Tibial nerve (tissue), 4 donors: Measurements from ENCODE around the gene COX6A1. TPM values are rescaled to one million over a fixed set of nuclear protein-coding genes. Genes with fewer than 3 reads are reported as not detected.
"Not testable (repeated sequence)": the region's sequence is repeated elsewhere in the genome, so short reads cannot be mapped to it uniquely, and the experiment has no call there.

Experiments used
- DNase-seq, 2 donors: peaks; one replicate each; pipeline ENCODE4 v3.0.0-alpha.2; 2019; ENCODE audit warnings: low spot score in 2 of 2
- H3K27ac ChIP-seq, 4 donors: fragments of 200-600 bp; sonication (generic) in 3 of 4; one replicate each; pipeline ENCODE4 v1.5.1; 2017 to 2019; ENCODE audit warnings: mild to moderate bottlenecking in 1 of 4
- H3K27me3 ChIP-seq, 2 donors: fragments of 200-600 bp; sonication (generic) in 1 of 2; one replicate each; pipeline versions ENCODE4 v1.5.1 to v1.6.0; 2017 to 2019
- H3K36me3 ChIP-seq, 3 donors: fragments of 200-600 bp; sonication (generic); one replicate each; pipeline ENCODE4 v1.5.1; 2018 to 2019
- H3K4me1 ChIP-seq, 4 donors: fragments of 200-600 bp; sonication (generic) in 3 of 4; one replicate each; pipeline ENCODE4 v1.5.1; 2017 to 2019
- H3K4me3 ChIP-seq, 4 donors: fragments of 200-600 bp; sonication (generic) in 3 of 4; one replicate each; pipeline ENCODE4 v1.5.1; 2017 to 2019; ENCODE audit warnings: mild to moderate bottlenecking in 1 of 4, moderate library complexity in 1 of 4
- H3K9me3 ChIP-seq, 4 donors: fragments of 200-600 bp; sonication (generic) in 3 of 4; one replicate each; pipeline ENCODE4 v1.5.1; 2017 to 2019
- CTCF ChIP-seq, 5 experiments: fragments of 200-600 bp in 3 of 5; fragments of 450-650 bp in 2 of 5; sonication (generic) in 3 of 5; IDR thresholded peaks; one replicate each; pipeline ENCODE4 v1.5.1; 2016 to 2019; ENCODE audit warnings: antibody characterized with exemption in 5 of 5, mild to moderate bottlenecking in 3 of 5, moderate library complexity in 2 of 5
- EP300 ChIP-seq, 2 donors: sonication (generic); formaldehyde crosslinking; IDR thresholded peaks; one replicate each; pipeline ENCODE4 v1.6.1; 2017; ENCODE audit warnings: antibody characterized with exemption in 2 of 2, mild to moderate bottlenecking in 1 of 2
- POLR2A ChIP-seq, 2 donors: fragments of 450-650 bp; IDR thresholded peaks; one replicate each; pipeline ENCODE4 v1.6.1; 2017; ENCODE audit warnings: antibody characterized with exemption in 2 of 2, mild to moderate bottlenecking in 2 of 2, moderate library complexity in 2 of 2
- WGBS, 2 donors: methylation state at CpG; one replicate each; pipeline ENCODE4 v1.1.5; 2018; 5-methylcytosine and 5-hydroxymethylcytosine counted together
- total RNA-seq, 4 donors: library from RNA; depleted of rRNA; stranded (reverse); fragments of >200 nt; gene quantifications; one replicate each; pipeline ENCODE4 v1.1.0, GENCODE V29; 2016

The COX6A1 gene
- total RNA-seq, 4 donors from 2014 or later = 458 to 661 (median 570) TPM

GRCh38 chr12:120439646-120440247 is 1.8 kb downstream of the COX6A1 start:
- Histone ChIP-seq H3K27ac (no peak overlapping the region), H3K9me3 (no peaks in the 10 kb centered on the region), H3K4me3 (no peak overlapping the region), H3K4me1 (peaks cover 0 to 34% (median 15%) of the 10 kb centered on the region in 4 donors), H3K27me3 (peaks cover 0 to 3% of the 10 kb centered on the region in 2 donors), H3K36me3 (peaks cover 0 to 49% (median 3%) of the 10 kb centered on the region in 3 donors)
- peak in 1 of 2 donors; percentile 40 for DNase-seq
- WGBS, 2 donors = 9 to 10% methylated on average over 6 of the region's 6 CpGs
- TF ChIP-seq POLR2A (IDR thresholded peaks at IDR 0.05) (no peak), CTCF (IDR thresholded peaks at IDR 0.05) (peak in 4 of 5 experiments; percentile 11 to 52 (median 37))

GRCh38 chr12:120444676-120445075 is 6.8 kb downstream of the COX6A1 start:
- Histone ChIP-seq H3K27ac (no peak overlapping the region), H3K27me3 (no peaks in the 10 kb centered on the region), H3K9me3 (no peaks in the 10 kb centered on the region), H3K4me3 (no peak overlapping the region), H3K4me1 (peaks cover 0 to 50% (median 14%) of the 10 kb centered on the region in 4 donors), H3K36me3 (peaks cover 0 to 58% (median 3%) of the 10 kb centered on the region in 3 donors)
- WGBS, 2 donors = 87 to 89% methylated on average over 2 of the region's 2 CpGs
- DNase-seq = no peak
- no peak for TF ChIP-seq EP300 (IDR thresholded peaks at IDR 0.05)
- TF ChIP-seq POLR2A (IDR thresholded peaks at IDR 0.05) = no peak
- no peak for TF ChIP-seq CTCF (IDR thresholded peaks at IDR 0.05)

GRCh38 chr12:120445911-120446843 is 8.3 kb downstream of the COX6A1 start, which contains the start of the genes GATC and TRIAP1:
TSS of gene GATC (plus strand) at chr12:120446444. CDS start at chr12:120446481, 37 bp downstream.
TSS of gene TRIAP1 (minus strand) at chr12:120446384. CDS start at chr12:120446372, 12 bp downstream.
- peaks cover 0 to 55% (median 3%) of the 10 kb centered on the region in 3 donors for H3K36me3 ChIP-seq
- peaks cover 0 to 44% (median 13%) of the 10 kb centered on the region in 4 donors for H3K4me1 ChIP-seq
- H3K27ac ChIP-seq = peak within 1 kb of the TSS; percentile 60 to 94 (median 82)
- no peaks in the 10 kb centered on the region for H3K9me3 ChIP-seq
- DNase-seq = peak; percentile 65 to 78
- TF ChIP-seq CTCF (IDR thresholded peaks at IDR 0.05) (peak in 1 of 5 experiments; percentile 45), EP300 (IDR thresholded peaks at IDR 0.05) (peak; percentile 55 to 99), POLR2A (IDR thresholded peaks at IDR 0.05) (peak in 1 of 2 donors; percentile 61)
- H3K4me3 ChIP-seq = peak within 1 kb of the TSS; percentile 70 to 99 (median 92)
- WGBS, 2 donors = 0% methylated on average over 29 to 57 of the region's 73 CpGs
- no peaks in the 10 kb centered on the region for H3K27me3 ChIP-seq

- Histone ChIP-seq H3K4me3 (peak overlapping the region; percentile 70 to 99 (median 92)), H3K27ac (peak overlapping the region; percentile 60 to 94 (median 82)), H3K36me3 (peaks cover 0 to 56% (median 3%) of the 10 kb centered on the region in 3 donors), H3K4me1 (peaks cover 0 to 44% (median 13%) of the 10 kb centered on the region in 4 donors)
- H3K27me3 ChIP-seq, DNase-seq, H3K9me3 ChIP-seq: not testable (repeated sequence)
- 4 to 13% methylated on average over 13 to 17 of the region's 17 CpGs for WGBS, 2 donors
Measured at GRCh38 chr12:120446844-120447178, 8.9 kb downstream of the COX6A1 start.

- Histone ChIP-seq H3K9me3 (no peaks in the 10 kb centered on the region), H3K4me3 (no peak overlapping the region), H3K4me1 (peaks cover 0 to 44% (median 13%) of the 10 kb centered on the region in 4 donors), H3K36me3 (peaks cover 0 to 56% (median 0%) of the 10 kb centered on the region in 3 donors), H3K27me3 (no peaks in the 10 kb centered on the region), H3K27ac (no peak overlapping the region)
- 93 to 97% methylated on average over 4 of the region's 4 CpGs for WGBS, 2 donors
- no peak for DNase-seq
- TF ChIP-seq EP300 (IDR thresholded peaks at IDR 0.05) = no peak
- TF ChIP-seq CTCF (IDR thresholded peaks at IDR 0.05) = no peak
Measured at GRCh38 chr12:120447992-120448391, 10.1 kb downstream of the COX6A1 start.

GRCh38 chr12:120452524-120452923 is 14.6 kb downstream of the COX6A1 start:
- Histone ChIP-seq H3K36me3 (peaks cover 0 to 76% (median 0%) of the 10 kb centered on the region in 3 donors), H3K4me1 (peaks cover 0 to 19% (median 2%) of the 10 kb centered on the region in 4 donors)
- not testable (repeated sequence) for H3K9me3 ChIP-seq, H3K27me3 ChIP-seq, H3K27ac ChIP-seq, DNase-seq, H3K4me3 ChIP-seq
- 85 to 95% methylated on average over 5 of the region's 5 CpGs for WGBS, 2 donors
